Nephron progenitor cell (in vitro differentiated cells): Measurements from ENCODE around the gene KCNJ6.

Experiments
- DNase-seq: peaks from one replicate; pipeline ENCODE4 v3.0.0; 2021
- H3K27ac Mint-ChIP-seq: 2 replicates; pipeline ENCODE4 v1.8.0; 2021; ENCODE audit warnings: mild to moderate bottlenecking, moderate library complexity, mixed read lengths
- H3K27me3 Mint-ChIP-seq: 2 replicates; pipeline ENCODE4 v1.8.0; 2021; ENCODE audit warnings: mild to moderate bottlenecking, low read depth, mixed read lengths; ENCODE audit not compliant: poor library complexity
- H3K36me3 Mint-ChIP-seq: 2 replicates; pipeline ENCODE4 v1.8.0; 2021; ENCODE audit warnings: low read depth, mixed read lengths
- H3K4me1 Mint-ChIP-seq: 2 replicates; pipeline ENCODE4 v1.8.0; 2021; ENCODE audit warnings: mixed read lengths
- H3K4me3 Mint-ChIP-seq: 2 replicates; pipeline ENCODE4 v1.8.0; 2021; ENCODE audit warnings: mild to moderate bottlenecking, moderate library complexity, mixed read lengths
- H3K9me3 Mint-ChIP-seq: 2 replicates; pipeline ENCODE4 v1.8.0; 2021; ENCODE audit warnings: mild to moderate bottlenecking, moderate library complexity, mixed read lengths
- TF ChIP-seq, protein P1 (sequence below): fragments of 200-600 bp; sonication (generic); IDR thresholded peaks from 2 replicates; pipeline ENCODE4 v1.5.0; 2021; ENCODE audit warnings: antibody characterized with exemption

The KCNJ6 gene

DNA sequence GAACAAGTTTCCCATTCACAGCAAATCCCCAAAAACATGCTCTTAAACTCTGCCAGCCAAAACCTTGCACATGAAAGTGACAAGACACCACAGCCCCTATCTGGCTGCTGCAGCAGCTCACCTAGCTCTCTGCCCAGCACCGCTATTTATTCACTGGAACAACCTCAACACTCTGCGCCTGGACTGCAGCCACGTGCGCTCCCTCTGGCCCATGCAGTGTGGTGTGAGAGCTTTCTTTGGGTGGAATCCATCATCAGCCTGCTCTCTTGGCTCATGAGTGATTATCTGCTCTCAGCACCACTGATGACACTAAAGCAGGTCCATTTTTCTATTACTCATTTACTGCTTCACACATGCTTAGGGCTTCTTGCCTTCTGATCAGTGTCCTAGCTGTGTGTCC lies 11.4 kb downstream of the KCNJ6 start:
- H3K9me3 Mint-ChIP-seq, result no peaks in the 10 kb centered on the region
- H3K4me1 Mint-ChIP-seq, result no peaks in the 10 kb centered on the region
- no peak for DNase-seq
- H3K36me3 Mint-ChIP-seq, result no peaks in the 10 kb centered on the region
- H3K27me3 Mint-ChIP-seq, result peaks cover 41% of the 10 kb centered on the region
- no peak overlapping the region for H3K27ac Mint-ChIP-seq
- TF ChIP-seq, protein P1, sequence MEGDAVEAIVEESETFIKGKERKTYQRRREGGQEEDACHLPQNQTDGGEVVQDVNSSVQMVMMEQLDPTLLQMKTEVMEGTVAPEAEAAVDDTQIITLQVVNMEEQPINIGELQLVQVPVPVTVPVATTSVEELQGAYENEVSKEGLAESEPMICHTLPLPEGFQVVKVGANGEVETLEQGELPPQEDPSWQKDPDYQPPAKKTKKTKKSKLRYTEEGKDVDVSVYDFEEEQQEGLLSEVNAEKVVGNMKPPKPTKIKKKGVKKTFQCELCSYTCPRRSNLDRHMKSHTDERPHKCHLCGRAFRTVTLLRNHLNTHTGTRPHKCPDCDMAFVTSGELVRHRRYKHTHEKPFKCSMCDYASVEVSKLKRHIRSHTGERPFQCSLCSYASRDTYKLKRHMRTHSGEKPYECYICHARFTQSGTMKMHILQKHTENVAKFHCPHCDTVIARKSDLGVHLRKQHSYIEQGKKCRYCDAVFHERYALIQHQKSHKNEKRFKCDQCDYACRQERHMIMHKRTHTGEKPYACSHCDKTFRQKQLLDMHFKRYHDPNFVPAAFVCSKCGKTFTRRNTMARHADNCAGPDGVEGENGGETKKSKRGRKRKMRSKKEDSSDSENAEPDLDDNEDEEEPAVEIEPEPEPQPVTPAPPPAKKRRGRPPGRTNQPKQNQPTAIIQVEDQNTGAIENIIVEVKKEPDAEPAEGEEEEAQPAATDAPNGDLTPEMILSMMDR, result no peak
- no peak overlapping the region for H3K4me3 Mint-ChIP-seq

DNA sequence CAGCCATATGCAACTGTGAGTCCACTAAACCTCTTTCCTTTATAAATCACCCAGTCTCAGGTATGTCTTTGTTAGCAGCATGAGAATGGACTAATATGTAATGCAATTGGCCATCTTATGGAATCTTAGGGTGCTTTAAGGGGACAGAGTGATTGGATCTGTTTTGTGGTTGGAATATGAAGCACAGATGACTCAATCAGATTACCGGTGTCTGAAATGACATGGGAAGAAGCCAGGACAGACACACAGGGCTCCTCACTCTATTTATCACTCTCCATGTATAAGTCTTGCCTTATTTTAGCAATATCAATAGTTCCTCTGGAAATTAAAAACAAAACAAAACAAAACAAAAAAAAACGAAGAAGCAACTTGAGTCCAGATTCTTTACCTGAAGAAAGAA lies 12.9 kb downstream of the KCNJ6 start:
- no peak for DNase-seq
- TF ChIP-seq, protein P1, result no peak
- Mint-ChIP-seq H3K27ac (no peak overlapping the region), H3K4me1 (no peaks in the 10 kb centered on the region), H3K4me3 (no peak overlapping the region), H3K27me3 (peaks cover 38% of the 10 kb centered on the region), H3K36me3 (no peaks in the 10 kb centered on the region), H3K9me3 (no peaks in the 10 kb centered on the region)

DNA sequence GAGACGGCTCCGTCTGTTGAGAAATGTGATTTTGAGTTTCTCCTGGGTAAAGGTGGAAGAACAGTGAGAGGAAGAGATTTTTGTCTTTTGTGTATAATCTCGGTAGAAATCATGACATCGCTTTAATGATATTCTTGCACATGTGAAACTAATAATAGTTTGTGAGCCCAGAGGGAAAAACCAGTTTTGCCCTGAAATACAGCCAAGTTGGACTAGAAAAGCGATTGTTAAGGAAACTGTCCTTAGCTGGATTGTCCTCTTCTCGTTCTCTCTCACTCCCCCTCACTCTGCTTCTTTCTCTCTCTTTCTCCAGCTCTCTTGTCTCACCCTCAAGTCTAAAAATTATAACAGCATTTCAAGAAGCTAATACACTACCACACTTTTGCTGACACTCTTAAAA lies 17.1 kb downstream of the KCNJ6 start:
- DNase-seq, result no peak
- H3K27me3 Mint-ChIP-seq, result peaks cover 31% of the 10 kb centered on the region
- H3K9me3 Mint-ChIP-seq, result no peaks in the 10 kb centered on the region
- no peak overlapping the region for H3K4me3 Mint-ChIP-seq
- TF ChIP-seq, protein P1, result no peak
- no peak overlapping the region for H3K27ac Mint-ChIP-seq
- no peaks in the 10 kb centered on the region for H3K4me1 Mint-ChIP-seq
- no peaks in the 10 kb centered on the region for H3K36me3 Mint-ChIP-seq

DNA sequence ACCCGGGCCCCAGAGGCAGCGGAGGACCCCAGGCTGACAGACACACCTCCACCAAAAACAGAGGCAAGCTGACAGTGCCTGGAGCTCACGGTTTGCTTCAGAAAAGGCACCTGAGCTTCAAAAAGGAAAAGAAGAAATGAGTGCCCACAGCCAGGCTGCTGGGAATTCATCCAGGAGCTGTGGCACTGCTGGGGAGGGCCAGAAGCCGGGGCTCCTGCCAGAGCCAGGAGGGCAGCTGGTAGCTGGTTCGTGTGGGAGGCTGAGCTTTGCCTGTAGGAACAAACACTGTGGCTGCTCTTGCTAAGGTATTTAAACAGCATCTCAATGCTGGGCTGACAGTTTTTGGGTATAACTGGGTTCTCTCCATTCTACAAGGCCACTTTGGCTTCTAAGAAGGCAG lies 19.5 kb downstream of the KCNJ6 start:
- no peaks in the 10 kb centered on the region for H3K9me3 Mint-ChIP-seq
- H3K4me3 Mint-ChIP-seq, result no peak overlapping the region

DNA sequence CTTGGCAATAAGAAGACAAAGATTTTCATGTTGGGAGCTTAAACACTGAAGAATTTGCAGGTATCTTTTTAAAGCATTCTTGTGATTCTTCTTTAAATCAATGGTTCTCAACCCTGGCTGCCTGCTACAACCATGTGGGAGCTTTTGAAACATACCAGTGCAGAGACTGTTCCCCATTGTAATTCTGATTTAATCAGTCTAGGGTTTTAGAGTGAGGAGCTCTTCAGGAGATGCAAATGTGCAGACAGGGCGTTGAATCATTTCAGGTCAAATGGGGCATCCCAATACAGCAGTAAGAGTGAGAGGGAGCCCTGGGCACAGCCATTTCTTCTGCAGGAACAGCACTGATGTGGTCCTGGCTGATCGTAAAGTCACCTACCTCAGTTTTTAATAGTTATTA lies 24.3 kb downstream of the KCNJ6 start:
- H3K27ac Mint-ChIP-seq, result no peak overlapping the region
- H3K9me3 Mint-ChIP-seq, result peaks cover 4% of the 10 kb centered on the region
- H3K4me3 Mint-ChIP-seq, result no peak overlapping the region
- H3K27me3 Mint-ChIP-seq, result peaks cover 16% of the 10 kb centered on the region
- TF ChIP-seq, protein P1, result no peak
- no peaks in the 10 kb centered on the region for H3K4me1 Mint-ChIP-seq
- H3K36me3 Mint-ChIP-seq, result no peaks in the 10 kb centered on the region
- no peak for DNase-seq

More for the DNA sequence above, 19.5 kb downstream of the KCNJ6 start:
- H3K36me3 Mint-ChIP-seq, result no peaks in the 10 kb centered on the region
- peaks cover 27% of the 10 kb centered on the region for H3K27me3 Mint-ChIP-seq
- H3K4me1 Mint-ChIP-seq, result no peaks in the 10 kb centered on the region
- H3K27ac Mint-ChIP-seq, result no peak overlapping the region
- TF ChIP-seq, protein P1, result no peak
- no peak for DNase-seq

DNA sequence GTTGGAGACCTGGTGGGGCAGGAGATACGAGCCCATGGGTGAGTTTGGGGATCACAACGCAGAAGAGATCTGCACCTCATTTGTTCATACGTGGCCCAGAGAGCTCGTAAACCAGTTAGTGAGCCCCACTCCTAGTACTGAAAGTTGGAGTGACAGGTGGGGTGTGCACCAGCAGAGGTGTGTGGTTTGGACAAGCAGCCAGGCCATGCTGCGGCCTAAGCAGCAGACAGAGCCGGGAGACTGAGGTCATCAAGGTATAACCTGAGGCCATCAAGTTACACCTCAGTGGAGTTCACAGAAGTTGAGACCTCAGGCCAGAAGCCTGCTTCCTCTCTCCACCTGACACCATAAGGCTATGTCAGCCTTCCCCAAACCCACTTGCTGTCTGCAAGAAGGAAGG lies 27.6 kb downstream of the KCNJ6 start:
- DNase-seq, result no peak
- no peak overlapping the region for H3K4me3 Mint-ChIP-seq
- H3K4me1 Mint-ChIP-seq, result no peaks in the 10 kb centered on the region
- peaks cover 24% of the 10 kb centered on the region for H3K27me3 Mint-ChIP-seq
- H3K36me3 Mint-ChIP-seq, result no peaks in the 10 kb centered on the region
- no peak overlapping the region for H3K27ac Mint-ChIP-seq
- peaks cover 4% of the 10 kb centered on the region for H3K9me3 Mint-ChIP-seq
- TF ChIP-seq, protein P1, result no peak
